ENCODE data around the gene NUAK1.

DNA sequence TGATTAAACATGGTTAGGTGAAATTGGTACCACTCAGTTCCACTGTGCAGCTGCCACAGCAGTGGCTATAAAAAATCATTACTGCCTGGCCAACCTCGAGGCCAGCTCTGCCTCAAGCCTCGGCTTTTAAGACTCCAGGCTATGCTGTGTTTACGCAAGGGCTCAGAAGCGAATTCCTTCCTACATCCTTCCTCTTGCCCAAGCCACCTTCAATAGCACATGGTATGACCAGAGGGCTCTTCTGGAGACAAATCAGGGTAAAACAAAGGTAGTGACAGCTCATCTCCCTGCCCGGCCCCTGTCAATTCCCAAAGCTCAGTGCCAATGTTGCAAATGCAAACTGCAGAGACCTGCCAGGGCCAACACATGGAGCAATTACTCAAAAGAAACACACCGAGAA lies 31.9 kb downstream of the NUAK1 start:
- TF ChIP-seq, protein P1, sequence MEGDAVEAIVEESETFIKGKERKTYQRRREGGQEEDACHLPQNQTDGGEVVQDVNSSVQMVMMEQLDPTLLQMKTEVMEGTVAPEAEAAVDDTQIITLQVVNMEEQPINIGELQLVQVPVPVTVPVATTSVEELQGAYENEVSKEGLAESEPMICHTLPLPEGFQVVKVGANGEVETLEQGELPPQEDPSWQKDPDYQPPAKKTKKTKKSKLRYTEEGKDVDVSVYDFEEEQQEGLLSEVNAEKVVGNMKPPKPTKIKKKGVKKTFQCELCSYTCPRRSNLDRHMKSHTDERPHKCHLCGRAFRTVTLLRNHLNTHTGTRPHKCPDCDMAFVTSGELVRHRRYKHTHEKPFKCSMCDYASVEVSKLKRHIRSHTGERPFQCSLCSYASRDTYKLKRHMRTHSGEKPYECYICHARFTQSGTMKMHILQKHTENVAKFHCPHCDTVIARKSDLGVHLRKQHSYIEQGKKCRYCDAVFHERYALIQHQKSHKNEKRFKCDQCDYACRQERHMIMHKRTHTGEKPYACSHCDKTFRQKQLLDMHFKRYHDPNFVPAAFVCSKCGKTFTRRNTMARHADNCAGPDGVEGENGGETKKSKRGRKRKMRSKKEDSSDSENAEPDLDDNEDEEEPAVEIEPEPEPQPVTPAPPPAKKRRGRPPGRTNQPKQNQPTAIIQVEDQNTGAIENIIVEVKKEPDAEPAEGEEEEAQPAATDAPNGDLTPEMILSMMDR (IDR thresholded peaks at IDR 0.05): no peak
- no peak for TF ChIP-seq POLR2A (IDR thresholded peaks at IDR 0.05)
- TF ChIP-seq POLR2AphosphoS5 (IDR thresholded peaks at IDR 0.05): no peak
